Peyer's patch (tissue), 4 donors: ENCODE results near the gene LRRC46.

ENCODE experiments used
- CTCF ChIP-seq, 6 experiments: fragments of 450-650 bp in 4 of 6; fragments of 200-600 bp in 2 of 6; sonication (generic) in 1 of 6; IDR thresholded peaks; one replicate each; pipeline ENCODE4 v1.5.1; 2017 to 2019; ENCODE audit warnings: antibody characterized with exemption in 6 of 6, mild to moderate bottlenecking in 3 of 6, moderate library complexity in 1 of 6
- POLR2A ChIP-seq, 2 donors: fragments of 450-650 bp; IDR thresholded peaks; one replicate each; pipeline ENCODE4 v1.5.1; 2017; ENCODE audit warnings: antibody characterized with exemption in 2 of 2, mild to moderate bottlenecking in 2 of 2, moderate library complexity in 2 of 2

GRCh38 chr17:47803201-47803600 lies 28.3 kb upstream of the LRRC46 start:
- TF ChIP-seq CTCF (IDR thresholded peaks at IDR 0.05), result no peak
- no peak for TF ChIP-seq POLR2A (IDR thresholded peaks at IDR 0.05)
